ENCODE measurements around the gene NEURL2. TPM values are rescaled to one million over a fixed set of nuclear protein-coding genes. Genes with fewer than 3 reads are reported as not detected.

The NEURL2 gene
- total and polyA plus RNA-seq, 4 donors: 1.5 to 8.3 (median 4.9) TPM

DNA sequence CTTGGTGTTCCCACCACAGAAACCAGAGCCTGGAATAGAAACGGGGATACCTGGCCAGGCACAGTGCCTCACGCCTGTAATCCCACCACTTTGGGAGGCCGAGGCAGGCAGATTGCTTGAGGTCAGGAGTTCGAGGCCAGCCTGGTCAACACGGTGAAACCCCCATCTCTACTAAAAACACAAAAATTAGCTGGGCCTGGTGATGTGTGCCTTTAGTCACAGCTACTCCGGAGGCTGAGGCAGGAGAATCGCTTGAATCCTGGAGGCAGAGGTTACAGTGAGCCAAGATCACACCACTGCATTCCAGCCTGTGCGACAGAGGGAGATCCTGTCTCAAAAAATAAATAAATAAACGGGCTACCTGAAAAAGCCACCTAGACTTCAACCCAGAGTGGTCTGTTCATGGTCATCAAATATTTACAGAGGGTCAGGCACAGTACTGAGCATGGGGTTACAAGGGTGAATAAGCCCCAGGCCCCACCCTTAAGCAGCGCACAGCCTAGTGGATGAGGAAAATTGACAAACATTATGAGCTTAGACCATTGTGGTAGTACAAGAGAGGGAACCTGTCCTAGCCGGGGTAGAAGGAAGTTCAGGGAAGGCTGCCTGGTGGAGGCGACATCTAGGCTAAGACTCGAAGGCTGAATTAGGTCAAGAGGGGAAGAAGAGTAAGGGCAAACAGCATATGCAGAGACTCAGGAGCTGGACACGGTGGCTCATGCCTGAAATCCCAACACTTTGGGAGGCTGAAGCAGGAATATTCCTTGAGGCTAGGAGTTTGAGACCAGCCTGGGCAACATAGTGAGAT is 36.3 kb upstream of the NEURL2 start:
- Histone ChIP-seq H3K4me1 (ENCODE audit: control insufficient read depth in 5 of 5, insufficient read depth in 5 of 5, low read length in 5 of 5) (peaks cover 0 to 19% (median 8%) of the 10 kb centered on the region in 5 donors), H3K27me3 (ENCODE audit: control insufficient read depth in 3 of 3, insufficient read depth in 3 of 3, low read length in 2 of 3) (no peaks in the 10 kb centered on the region), H3K36me3 (ENCODE audit: control insufficient read depth in 4 of 4, insufficient read depth in 4 of 4, low read length in 4 of 4) (no peaks in the 10 kb centered on the region), H3K27ac (ENCODE audit: low read depth in 1 of 2, low read length in 1 of 2) (no peak overlapping the region), H3K9me3 (ENCODE audit: control insufficient read depth in 4 of 4, insufficient read depth in 3 of 4, low read length in 3 of 4) (no peaks in the 10 kb centered on the region), H3K4me3 (no peak overlapping the region), H3K9ac (ENCODE audit: insufficient read depth in 1 of 2, low read length in 2 of 2) (no peak overlapping the region)
- no peak for ATAC-seq (ENCODE audit: insufficient read depth, low FRiP score)
- no peak for TF ChIP-seq CTCF (IDR thresholded peaks at IDR 0.05; ENCODE audit: control extremely low read depth, extremely low read depth)
- 76 to 87% methylated on average over 14 of the region's 14 CpGs for WGBS, 2 donors
- no peak for DNase-seq

GRCh38 chr20:45926731-45927070 is 35.7 kb upstream of the NEURL2 start:
- Histone ChIP-seq H3K9me3 (ENCODE audit: control insufficient read depth in 4 of 4, insufficient read depth in 3 of 4, low read length in 3 of 4) (no peaks in the 10 kb centered on the region), H3K4me1 (ENCODE audit: control insufficient read depth in 5 of 5, insufficient read depth in 5 of 5, low read length in 5 of 5) (peaks cover 0 to 20% (median 8%) of the 10 kb centered on the region in 5 donors), H3K27me3 (ENCODE audit: control insufficient read depth in 3 of 3, insufficient read depth in 3 of 3, low read length in 2 of 3) (no peaks in the 10 kb centered on the region), H3K36me3 (ENCODE audit: control insufficient read depth in 4 of 4, insufficient read depth in 4 of 4, low read length in 4 of 4) (no peaks in the 10 kb centered on the region), H3K9ac (ENCODE audit: insufficient read depth in 1 of 2, low read length in 2 of 2) (no peak overlapping the region), H3K27ac (ENCODE audit: low read depth in 1 of 2, low read length in 1 of 2) (no peak overlapping the region), H3K4me3 (no peak overlapping the region)
- ATAC-seq (ENCODE audit: insufficient read depth, low FRiP score) (no peak), DNase-seq (no peak)
- WGBS, 2 donors: 84 to 86% methylated on average over 2 of the region's 2 CpGs
- no peak for TF ChIP-seq CTCF (IDR thresholded peaks at IDR 0.05; ENCODE audit: control extremely low read depth, extremely low read depth)

DNA sequence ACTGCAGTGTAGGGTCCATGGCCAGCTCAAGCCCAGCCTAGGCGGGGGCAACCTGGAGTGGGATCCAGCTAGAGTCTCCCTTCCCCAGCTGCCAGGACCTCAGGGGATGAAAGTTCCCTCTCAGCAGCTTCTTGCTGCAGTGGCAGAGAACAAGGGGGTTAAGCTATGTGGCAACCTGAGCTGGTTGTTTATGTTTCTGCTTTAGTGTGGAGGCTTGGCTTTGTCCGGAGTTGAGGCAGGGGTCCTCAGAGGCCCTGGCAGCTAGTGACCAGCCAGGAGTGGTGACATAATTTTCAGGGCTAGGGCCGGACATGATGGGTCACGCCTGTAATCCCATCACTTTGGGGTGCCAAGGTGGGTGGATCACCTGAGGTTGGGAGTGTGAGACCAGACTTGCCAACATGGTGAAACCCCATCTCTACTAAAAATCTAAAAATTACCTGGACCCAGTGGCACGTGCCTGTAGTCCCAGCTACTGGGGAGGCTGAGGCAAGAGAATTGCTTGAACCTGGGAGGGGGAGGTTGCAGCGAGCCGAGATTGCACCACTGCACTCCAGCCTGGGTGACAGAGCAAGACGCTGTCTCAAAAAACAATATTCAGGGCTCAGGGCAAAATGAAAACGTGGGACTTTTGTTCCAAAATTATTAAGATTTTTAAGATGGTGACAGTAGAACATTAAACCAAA is 35.0 kb upstream of the NEURL2 start:
- no peaks in the 10 kb centered on the region for H3K27me3 ChIP-seq (ENCODE audit: control insufficient read depth in 3 of 3, insufficient read depth in 3 of 3, low read length in 2 of 3)
- H3K4me3 ChIP-seq: no peak overlapping the region
- no peak for ATAC-seq (ENCODE audit: insufficient read depth, low FRiP score)
- H3K4me1 ChIP-seq (ENCODE audit: control insufficient read depth in 5 of 5, insufficient read depth in 5 of 5, low read length in 5 of 5): peaks cover 0 to 21% (median 8%) of the 10 kb centered on the region in 5 donors
- no peak for DNase-seq
- no peak for TF ChIP-seq CTCF (IDR thresholded peaks at IDR 0.05; ENCODE audit: control extremely low read depth, extremely low read depth)
- H3K9me3 ChIP-seq (ENCODE audit: control insufficient read depth in 4 of 4, insufficient read depth in 3 of 4, low read length in 3 of 4): no peaks in the 10 kb centered on the region
- H3K27ac ChIP-seq (ENCODE audit: low read depth in 1 of 2, low read length in 1 of 2): peak overlapping the region in 1 of 2 donors; percentile 17
- 73% methylated on average over 9 of the region's 9 CpGs for WGBS, 2 donors
- H3K9ac ChIP-seq (ENCODE audit: insufficient read depth in 1 of 2, low read length in 2 of 2): no peak overlapping the region
- no peaks in the 10 kb centered on the region for H3K36me3 ChIP-seq (ENCODE audit: control insufficient read depth in 4 of 4, insufficient read depth in 4 of 4, low read length in 4 of 4)

Data from lung (tissue), 12 donors.